ENCODE measurements around the gene WIPF1. TPM values are rescaled to one million over a fixed set of nuclear protein-coding genes. Genes with fewer than 3 reads are reported as not detected.
A peak's percentile ranks its signal among the peaks of the same experiment; 100 is the strongest.

Gene WIPF1
- total and polyA plus RNA-seq, 2 of the 13 experiments (the other 11 are each of a cell fraction or from before 2014, with no cell fraction given): 0.01 TPM; not detected in 1

DNA sequence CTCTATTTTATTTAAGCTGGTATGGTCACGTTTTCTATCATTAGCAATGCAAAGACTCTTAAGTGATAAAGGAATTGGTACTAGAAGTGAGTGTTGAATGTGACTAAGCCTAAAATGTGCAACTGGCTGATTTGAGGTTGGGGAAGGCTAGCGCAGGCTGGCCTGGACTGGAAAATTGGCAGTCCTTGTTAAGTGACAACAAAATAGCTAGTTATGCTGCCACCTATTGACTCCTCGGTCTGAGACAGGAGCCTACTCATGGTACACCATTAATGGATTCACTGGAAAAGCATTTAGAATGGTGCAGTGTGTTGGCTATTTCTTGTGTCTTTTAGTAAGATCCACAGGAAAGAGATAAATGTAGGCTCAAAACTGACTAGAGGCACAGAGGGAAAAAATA is 5.7 kb upstream of the WIPF1 start:
- Histone ChIP-seq H3K4me3 (replicated peaks in 1 of 3; ENCODE audit: insufficient read depth in 1 of 3, low read depth in 2 of 3, low read length in 3 of 3) (no peak overlapping the region), H3K79me2 (ENCODE audit: insufficient read depth, low read length) (no peaks in the 10 kb centered on the region), H3K4me1 (ENCODE audit: insufficient read depth, low read length) (no peaks in the 10 kb centered on the region), H3K9me3 (ENCODE audit: low read length) (no peaks in the 10 kb centered on the region), H3K4me2 (ENCODE audit: low read depth, low read length) (no peak overlapping the region), H3K27ac (ENCODE audit: extremely low read length, insufficient read depth, low read length) (no peak overlapping the region), H2AFZ (ENCODE audit: low read length) (no peak overlapping the region), H3K9ac (ENCODE audit: insufficient read depth, low read depth, low read length) (no peak overlapping the region), H3K27me3 (ENCODE audit: control insufficient read depth in 1 of 2, insufficient read depth in 2 of 2, low read length in 2 of 2) (no peaks in the 10 kb centered on the region), H3K36me3 (replicated peaks in 1 of 2; ENCODE audit: control insufficient read depth in 1 of 2, insufficient read depth in 2 of 2, low read length in 2 of 2) (no peaks in the 10 kb centered on the region), H4K20me1 (ENCODE audit: insufficient read depth, low read length) (no peaks in the 10 kb centered on the region)
- intact Hi-C loops (cut with micrococcal nuclease; ENCODE audit: unreplicated experiment): loop anchor here (1.0 kb wide), 1 partner anchor 141 kb away; no protein-coding TSS in a partner anchor
- ATAC-seq (peak; percentile 84), FAIRE-seq (peak; percentile 78), DNase-seq (ENCODE audit: low spot score) (peak; percentile 38)
- ChIA-PET CTCF (ENCODE audit: low intra/inter-chr PET ratio, low total read pairs) (interaction anchor here (1.8 kb wide), 1 partner anchor 140 kb away, joined by 11 read pairs; no protein-coding TSS in a partner anchor), POLR2A (no interaction called here)
- WGBS (ENCODE audit: low lambda C conversion rate): 6% methylated on average over 3 of the region's 3 CpGs
- TF ChIP-seq STAG1 (CRISPR knock-in tag; IDR thresholded peaks at IDR 0.05) (peak; percentile 59), XRCC5 (optimal IDR thresholded peaks at IDR 0.05; ENCODE audit: low read length) (peak; percentile 17), DR1 (CRISPR knock-in tag; IDR thresholded peaks at IDR 0.05) (no peak)
- TF ChIP-seq, protein P1, sequence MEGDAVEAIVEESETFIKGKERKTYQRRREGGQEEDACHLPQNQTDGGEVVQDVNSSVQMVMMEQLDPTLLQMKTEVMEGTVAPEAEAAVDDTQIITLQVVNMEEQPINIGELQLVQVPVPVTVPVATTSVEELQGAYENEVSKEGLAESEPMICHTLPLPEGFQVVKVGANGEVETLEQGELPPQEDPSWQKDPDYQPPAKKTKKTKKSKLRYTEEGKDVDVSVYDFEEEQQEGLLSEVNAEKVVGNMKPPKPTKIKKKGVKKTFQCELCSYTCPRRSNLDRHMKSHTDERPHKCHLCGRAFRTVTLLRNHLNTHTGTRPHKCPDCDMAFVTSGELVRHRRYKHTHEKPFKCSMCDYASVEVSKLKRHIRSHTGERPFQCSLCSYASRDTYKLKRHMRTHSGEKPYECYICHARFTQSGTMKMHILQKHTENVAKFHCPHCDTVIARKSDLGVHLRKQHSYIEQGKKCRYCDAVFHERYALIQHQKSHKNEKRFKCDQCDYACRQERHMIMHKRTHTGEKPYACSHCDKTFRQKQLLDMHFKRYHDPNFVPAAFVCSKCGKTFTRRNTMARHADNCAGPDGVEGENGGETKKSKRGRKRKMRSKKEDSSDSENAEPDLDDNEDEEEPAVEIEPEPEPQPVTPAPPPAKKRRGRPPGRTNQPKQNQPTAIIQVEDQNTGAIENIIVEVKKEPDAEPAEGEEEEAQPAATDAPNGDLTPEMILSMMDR (CRISPR knock-in tag; IDR thresholded peaks at IDR 0.05): peak; percentile 73
- in situ Hi-C loops (cut with HindIII; ENCODE audit: extremely low pct_ligation_motif_present, low pct_unique_long_range_greater_than_20kb): no loop called here
- BruUV-seq (replicated peaks): no TSS peak

- no TSS peak for BruUV-seq (replicated peaks)
- intact Hi-C loops (cut with micrococcal nuclease; ENCODE audit: unreplicated experiment): loop anchor here (1.0 kb wide), 1 partner anchor 140 kb away; no protein-coding TSS in a partner anchor
- H3K36me3 ChIP-seq (replicated peaks in 1 of 2; ENCODE audit: control insufficient read depth in 1 of 2, insufficient read depth in 2 of 2, low read length in 2 of 2): no peaks in the 10 kb centered on the region
- WGBS (ENCODE audit: low lambda C conversion rate): 2% methylated on average over 3 of the region's 3 CpGs
- no peak overlapping the region for H3K9ac ChIP-seq (ENCODE audit: insufficient read depth, low read depth, low read length)
- H3K4me2 ChIP-seq (ENCODE audit: low read depth, low read length): no peak overlapping the region
- POLR2A ChIA-PET: no interaction called here
- no peak for FAIRE-seq
- CTCF ChIA-PET (ENCODE audit: low intra/inter-chr PET ratio, low total read pairs): interaction anchor here (1.8 kb wide), 1 partner anchor 140 kb away, joined by 11 read pairs; no protein-coding TSS in a partner anchor
- H3K4me3 ChIP-seq (replicated peaks in 1 of 3; ENCODE audit: insufficient read depth in 1 of 3, low read depth in 2 of 3, low read length in 3 of 3): no peak overlapping the region
- no peak for DNase-seq (ENCODE audit: low spot score)
- no peak overlapping the region for H2AFZ ChIP-seq (ENCODE audit: low read length)
- no peak for ATAC-seq
- TF ChIP-seq HES4 (CRISPR knock-in tag; IDR thresholded peaks at IDR 0.05; ENCODE audit: borderline replicate concordance): no peak
- no peak for TF ChIP-seq DMAP1 (CRISPR knock-in tag; IDR thresholded peaks at IDR 0.05)
- no peak for TF ChIP-seq ISL2 (CRISPR knock-in tag; IDR thresholded peaks at IDR 0.05)
- no peak for TF ChIP-seq HCFC1 (IDR thresholded peaks at IDR 0.05; ENCODE audit: low read depth, low read length)
- H3K27me3 ChIP-seq (ENCODE audit: control insufficient read depth in 1 of 2, insufficient read depth in 2 of 2, low read length in 2 of 2): no peaks in the 10 kb centered on the region
- no peak overlapping the region for H3K27ac ChIP-seq (ENCODE audit: extremely low read length, insufficient read depth, low read length)
- no peaks in the 10 kb centered on the region for H3K79me2 ChIP-seq (ENCODE audit: insufficient read depth, low read length)
- H3K4me1 ChIP-seq (ENCODE audit: insufficient read depth, low read length): no peaks in the 10 kb centered on the region
- in situ Hi-C loops (cut with HindIII; ENCODE audit: extremely low pct_ligation_motif_present, low pct_unique_long_range_greater_than_20kb): no loop called here
- no peaks in the 10 kb centered on the region for H3K9me3 ChIP-seq (ENCODE audit: low read length)
- H4K20me1 ChIP-seq (ENCODE audit: insufficient read depth, low read length): no peaks in the 10 kb centered on the region
Measured at GRCh38 chr2:174602745-174603144, 5.1 kb upstream of the WIPF1 start.
